Measurements from ENCODE around the gene IFNGR1.

GRCh38 chr6:137231895-137232294 is 12.7 kb upstream of the IFNGR1 start:
- TF ChIP-seq CTCF (IDR thresholded peaks at IDR 0.05; ENCODE audit: insufficient read depth, low read depth, low read length) (no peak), EZH2 (IDR thresholded peaks at IDR 0.05; ENCODE audit: insufficient read depth, low read length) (no peak)
